Progenitor cell of endocrine pancreas (in vitro differentiated cells): ENCODE data around the gene GPS1. TPM values are rescaled to one million over a fixed set of nuclear protein-coding genes. Genes with fewer than 3 reads are reported as not detected.
A peak's percentile ranks its signal among the peaks of the same experiment; 100 is the strongest.

Source experiments
- DNase-seq: peaks from one replicate; pipeline ENCODE4 v3.0.0; 2021; ENCODE audit warnings: low spot score; ENCODE audit not compliant: unreplicated experiment
- H3K27ac Mint-ChIP-seq: 2 replicates; pipeline ENCODE4 v1.8.0; 2021; ENCODE audit warnings: mild to moderate bottlenecking, moderate library complexity, mixed read lengths
- H3K27me3 Mint-ChIP-seq: 2 replicates; pipeline ENCODE4 v1.8.0; 2021; ENCODE audit warnings: mixed read lengths
- H3K36me3 Mint-ChIP-seq: 2 replicates; pipeline ENCODE4 v1.8.0; 2022; ENCODE audit warnings: mixed read lengths; ENCODE audit not compliant: insufficient read depth
- H3K4me1 Mint-ChIP-seq: 2 replicates; pipeline ENCODE4 v1.8.0; 2021; ENCODE audit warnings: low read depth, mixed read lengths
- H3K4me3 Mint-ChIP-seq: 2 replicates; pipeline ENCODE4 v1.8.0; 2021; ENCODE audit warnings: low read depth, mild to moderate bottlenecking, moderate library complexity, mixed read lengths
- H3K9me3 Mint-ChIP-seq: 2 replicates; pipeline ENCODE4 v1.8.0; 2021; ENCODE audit warnings: low read depth, mixed read lengths
- CTCF ChIP-seq: fragments of 200-600 bp; sonication (generic); IDR thresholded peaks from one replicate; pipeline ENCODE4 v1.5.0; 2021; ENCODE audit warnings: antibody characterized with exemption, mild to moderate bottlenecking; ENCODE audit not compliant: unreplicated experiment
- total RNA-seq: library from RNA; stranded (reverse); gene quantifications from 2 replicates; pipeline ENCODE4 v1.2.1, GENCODE V29; 2021

Gene GPS1
- total RNA-seq, 1 donor from 2014 or later, result 137 TPM

GRCh38 chr17:82053556-82054263 is 2.0 kb downstream of the GPS1 start:
- DNase-seq, result no peak
- Mint-ChIP-seq H3K27me3 (no peaks in the 10 kb centered on the region), H3K36me3 (no peaks in the 10 kb centered on the region), H3K4me1 (peaks cover 9% of the 10 kb centered on the region), H3K9me3 (no peaks in the 10 kb centered on the region), H3K27ac (no peak overlapping the region), H3K4me3 (peak overlapping the region; percentile 85)
- TF ChIP-seq CTCF, result no peak

GRCh38 chr17:82054351-82055022 is 2.8 kb downstream of the GPS1 start:
- no peak for TF ChIP-seq CTCF
- Mint-ChIP-seq H3K36me3 (no peaks in the 10 kb centered on the region), H3K27ac (no peak overlapping the region), H3K9me3 (no peaks in the 10 kb centered on the region), H3K4me3 (no peak overlapping the region), H3K4me1 (peaks cover 9% of the 10 kb centered on the region), H3K27me3 (no peaks in the 10 kb centered on the region)
- no peak for DNase-seq

GRCh38 chr17:82055023-82055964 is 3.6 kb downstream of the GPS1 start:
- no peaks in the 10 kb centered on the region for H3K9me3 Mint-ChIP-seq
- H3K4me3 Mint-ChIP-seq, result no peak overlapping the region
- H3K27me3 Mint-ChIP-seq, result no peaks in the 10 kb centered on the region
- DNase-seq, result no peak
- TF ChIP-seq CTCF, result no peak
- peaks cover 8% of the 10 kb centered on the region for H3K4me1 Mint-ChIP-seq
- H3K27ac Mint-ChIP-seq, result no peak overlapping the region
- H3K36me3 Mint-ChIP-seq, result peaks cover 2% of the 10 kb centered on the region

- Mint-ChIP-seq H3K27me3 (no peaks in the 10 kb centered on the region), H3K9me3 (no peaks in the 10 kb centered on the region), H3K4me1 (peaks cover 2% of the 10 kb centered on the region), H3K27ac (no peak overlapping the region), H3K4me3 (no peak overlapping the region), H3K36me3 (peaks cover 2% of the 10 kb centered on the region)
- no peak for DNase-seq
- TF ChIP-seq CTCF, result no peak
These were observed 4.4 kb downstream of the GPS1 start for GRCh38 chr17:82055965-82056728.
